K562 (cell line): Measurements from ENCODE around the gene NPHP3. TPM values are rescaled to one million over a fixed set of nuclear protein-coding genes. Genes with fewer than 3 reads are reported as not detected.

Experiments used
- ATAC-seq: fragments of 200-7000 bp; cut with Tn5 transposase; 3 replicates; pipeline ENCODE4 v1.9.1; 2020; ENCODE audit warnings: moderate library complexity
- BruUV-seq: library from RNA; stranded (reverse); fragments of 400-500 nt; replicated peaks from 2 replicates; lab custom pipeline; 2021; lab: Mats Ljungman, UMichigan
- CTCF ChIA-PET: fragments of 300-600 bp; formaldehyde crosslinking; extraction: SDS; loops from one replicate; lab custom pipeline; 2021; ENCODE audit warnings: low intra/inter-chr PET ratio; lab: Yijun Ruan, JAX
- POLR2A ChIA-PET: fragments of 300-600, 350-650 bp; sonication (Branson Sonifier 250); formaldehyde crosslinking; extraction: SDS; loops from one replicate; lab custom pipeline; 2021; ENCODE audit warnings: antibody characterized with exemption, inconsistent platforms; lab: Yijun Ruan, JAX
- DNase-seq, 4 experiments: peaks; one replicate each; pipeline versions ENCODE4 v3.0.0 to v3.0.0-alpha.2; 2011 to 2018; ENCODE audit warnings: low spot score in 3 of 4, mixed read lengths in 3 of 4; ENCODE audit errors: extremely low read depth in 1 of 4
- FAIRE-seq: peaks from 2 replicates; lab custom pipeline; 2011; peaks lifted over from hg19 to GRCh38; lab: Jason Lieb, UNC
- H2AFZ ChIP-seq: 2 replicates; pipeline ENCODE4 v1.6.0; 2011; ENCODE audit warnings: low read depth, low read length, control low read depth, inconsistent platforms
- H3K27ac ChIP-seq: fragments of 200-600 bp; 3 replicates; pipeline ENCODE4 v1.8.0; 2011; ENCODE audit warnings: low read depth, mild to moderate bottlenecking, control low read depth, inconsistent platforms, low read length, moderate library complexity, mixed read lengths; ENCODE audit errors: extremely low read depth
- H3K27me3 ChIP-seq, 2 experiments: fragments of 300-600 bp in 1 of 2; 2 replicates in 1 of 2; 3 replicates in 1 of 2; pipeline versions ENCODE4 v1.6.0 to v1.8.0; 2011; ENCODE audit warnings: inconsistent platforms in 2 of 2, low read length in 2 of 2, mild to moderate bottlenecking in 1 of 2, mixed read lengths in 1 of 2, moderate library complexity in 1 of 2; ENCODE audit not compliant: control insufficient read depth in 2 of 2, insufficient read depth in 2 of 2
- H3K36me3 ChIP-seq: fragments of 300-600 bp; 3 replicates; pipeline ENCODE4 v1.8.0; 2011; ENCODE audit warnings: mild to moderate bottlenecking, low read length, inconsistent platforms; ENCODE audit not compliant: control insufficient read depth, insufficient read depth
- H3K4me1 ChIP-seq, 2 experiments: fragments of 200-600 bp in 1 of 2; replicated peaks in 1 of 2; 2 replicates in 1 of 2; 3 replicates in 1 of 2; pipeline versions ENCODE4 v1.5.1 to v1.8.0; 2011; ENCODE audit warnings: inconsistent platforms in 2 of 2, low read length in 2 of 2, mild to moderate bottlenecking in 1 of 2, mixed read lengths in 1 of 2, moderate library complexity in 1 of 2; ENCODE audit not compliant: control insufficient read depth in 2 of 2, insufficient read depth in 2 of 2
- H3K4me2 ChIP-seq: 2 replicates; pipeline ENCODE4 v1.6.1; 2011; ENCODE audit warnings: low read length, control low read depth, inconsistent platforms, mixed read lengths; ENCODE audit not compliant: insufficient read depth
- H3K4me3 ChIP-seq: fragments of 200-600 bp; sonication (generic), shearing (Covaris generic); 2 replicates; pipeline ENCODE4 v1.5.1; 2016; ENCODE audit warnings: control low read depth, inconsistent platforms
- H3K79me2 ChIP-seq: fragments of 200-600 bp; 3 replicates; pipeline ENCODE4 v1.8.0; 2011; ENCODE audit warnings: low read length, inconsistent platforms; ENCODE audit not compliant: control insufficient read depth, insufficient read depth
- H3K9ac ChIP-seq, 2 experiments: 2 replicates each; pipeline versions ENCODE4 v1.6.0 to v1.6.1; 2011; ENCODE audit warnings: low read depth in 2 of 2, low read length in 2 of 2, control low read depth in 1 of 2, inconsistent platforms in 1 of 2, mild to moderate bottlenecking in 1 of 2, mixed read lengths in 1 of 2; ENCODE audit not compliant: insufficient read depth in 1 of 2
- H3K9me1 ChIP-seq: one replicate; pipeline ENCODE4 v1.6.0; 2011; ENCODE audit warnings: inconsistent platforms, mild to moderate bottlenecking, low read length, moderate library complexity; ENCODE audit not compliant: control insufficient read depth, insufficient read depth
- H3K9me3 ChIP-seq: replicated peaks from 2 replicates; pipeline ENCODE4 v1.5.1; 2011; ENCODE audit warnings: low read depth, low read length, inconsistent platforms; ENCODE audit not compliant: control insufficient read depth, insufficient read depth
- H4K20me1 ChIP-seq: replicated peaks from 2 replicates; pipeline ENCODE4 v1.6.1; 2011; ENCODE audit warnings: low read length, inconsistent platforms, mixed read lengths; ENCODE audit not compliant: control insufficient read depth, insufficient read depth
- HDAC1 ChIP-seq, 2 experiments: fragments of 450-650 bp; IDR thresholded peaks; 2 replicates each; pipeline ENCODE4 v1.6.1; 2016 to 2017; ENCODE audit warnings: inconsistent platforms in 1 of 2, mild to moderate bottlenecking in 1 of 2, moderate library complexity in 1 of 2
- MAFG ChIP-seq: fragments of 450-650 bp; conservative IDR thresholded peaks from 2 replicates; pipeline ENCODE4 v1.6.1; 2016; ENCODE audit warnings: missing genetic modification characterization, missing compliant biosample characterization
- MED1 ChIP-seq: sonication (generic); formaldehyde crosslinking; IDR thresholded peaks from 2 replicates; pipeline ENCODE4 v1.8.1; 2023; ENCODE audit warnings: missing genetic modification reagents, borderline replicate concordance
- SP1 ChIP-seq: sonication (generic); formaldehyde crosslinking; IDR thresholded peaks from 2 replicates; pipeline ENCODE4 v1.8.1; 2022; ENCODE audit warnings: mild to moderate bottlenecking, missing genetic modification reagents
- WGBS: fragments of 100-300 bp; shearing (Covaris generic); methylation state at CpG from one replicate; pipeline ENCODE4 v1.1.6; 2016; ENCODE audit warnings: low coverage, mixed read lengths; ENCODE audit not compliant: insufficient coverage; ENCODE audit errors: missing lambda C conversion rate; 5-methylcytosine and 5-hydroxymethylcytosine counted together
- in situ Hi-C: fragments of 300-500 bp; cut with MboI; formaldehyde crosslinking; loops from 4 replicates; pipeline ENCODE4 v1.15.0; 2018; ENCODE audit warnings: inconsistent platforms, mixed read lengths
- intact Hi-C: fragments of 100-400 bp; cut with micrococcal nuclease; formaldehyde crosslinking; loops from 2 replicates; pipeline ENCODE4 v1.14.2; 2022
- polyA plus RNA-seq, 8 experiments: library from polyadenylated mRNA; depleted of rRNA in 4 of 8; stranded (reverse) in 5 of 8; unstranded in 3 of 8; fragments of >200 nt; fragmentation: Nextera tagmentation in 2 of 8; fragmentation: Illumina TruSeq in 1 of 8; extraction: Ambion mirVana in 2 of 8; extraction: Trizol in 1 of 8; gene quantifications; 2 replicates each; pipeline versions ENCODE4 v1.2.1 to v1.2.3, GENCODE V29; 2011 to 2014; ENCODE audit warnings: inconsistent platforms in 1 of 8, missing spikeins in 1 of 8
- total RNA-seq, 7 experiments: library from RNA; depleted of rRNA in 6 of 7; stranded (reverse); fragments of >200 nt in 6 of 7; fragmentation: Illumina TruSeq in 2 of 7; extraction: Trizol in 2 of 7; gene quantifications; 2 replicates each; pipeline versions ENCODE4 v1.2.1 to v1.2.3, GENCODE V29; 2011 to 2021; ENCODE audit warnings: low replicate concordance in 1 of 7
- TF ChIP-seq, protein P1 (sequence below): fragments of 250-450 bp; sonication (Bioruptor Pico); IDR thresholded peaks from 2 replicates; pipeline ENCODE4 v1.5.0; 2022; ENCODE audit warnings: mild to moderate bottlenecking

Gene NPHP3
- total and polyA plus RNA-seq, 9 of the 15 experiments (the other 6 are each of a cell fraction or from before 2014, with no cell fraction given), result 0.62 to 13.2 (median 5.8) TPM

DNA sequence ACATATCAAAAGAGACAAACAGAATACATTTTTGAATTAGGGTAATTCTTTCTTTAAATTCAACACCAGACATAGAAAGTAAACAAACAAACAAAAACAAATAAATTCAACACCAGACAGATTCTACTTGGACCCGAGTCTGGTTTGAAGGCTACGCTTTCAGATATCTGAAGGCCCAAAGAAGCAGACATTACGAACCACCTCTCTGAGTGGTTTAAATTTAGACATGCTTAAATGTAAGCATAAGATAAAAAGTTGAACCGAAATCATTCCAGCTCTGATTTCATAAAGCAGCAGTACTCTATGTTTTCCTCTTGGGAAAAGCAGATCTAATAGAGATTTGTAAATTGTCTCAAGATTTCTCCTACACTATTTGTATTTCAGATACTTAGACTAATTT, 32.2 kb downstream of the NPHP3 start:
- Histone ChIP-seq H3K9me3 (no peaks in the 10 kb centered on the region), H3K79me2 (no peaks in the 10 kb centered on the region), H3K4me3 (no peak overlapping the region), H3K4me1 (no peaks in the 10 kb centered on the region), H3K4me2 (no peak overlapping the region), H2AFZ (no peak overlapping the region)
- no peak for DNase-seq
- intact Hi-C loops, result no loop called here
- TF ChIP-seq HDAC1 (IDR thresholded peaks at IDR 0.05), result no peak
- TF ChIP-seq MED1 (CRISPR knock-in tag), result no peak
- TF ChIP-seq, protein P1, sequence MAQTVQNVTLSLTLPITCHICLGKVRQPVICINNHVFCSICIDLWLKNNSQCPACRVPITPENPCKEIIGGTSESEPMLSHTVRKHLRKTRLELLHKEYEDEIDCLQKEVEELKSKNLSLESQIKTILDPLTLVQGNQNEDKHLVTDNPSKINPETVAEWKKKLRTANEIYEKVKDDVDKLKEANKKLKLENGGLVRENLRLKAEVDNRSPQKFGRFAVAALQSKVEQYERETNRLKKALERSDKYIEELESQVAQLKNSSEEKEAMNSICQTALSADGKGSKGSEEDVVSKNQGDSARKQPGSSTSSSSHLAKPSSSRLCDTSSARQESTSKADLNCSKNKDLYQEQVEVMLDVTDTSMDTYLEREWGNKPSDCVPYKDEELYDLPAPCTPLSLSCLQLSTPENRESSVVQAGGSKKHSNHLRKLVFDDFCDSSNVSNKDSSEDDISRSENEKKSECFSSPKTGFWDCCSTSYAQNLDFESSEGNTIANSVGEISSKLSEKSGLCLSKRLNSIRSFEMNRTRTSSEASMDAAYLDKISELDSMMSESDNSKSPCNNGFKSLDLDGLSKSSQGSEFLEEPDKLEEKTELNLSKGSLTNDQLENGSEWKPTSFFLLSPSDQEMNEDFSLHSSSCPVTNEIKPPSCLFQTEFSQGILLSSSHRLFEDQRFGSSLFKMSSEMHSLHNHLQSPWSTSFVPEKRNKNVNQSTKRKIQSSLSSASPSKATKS, result no peak
- no peak for TF ChIP-seq MAFG (tag)
- no peak for TF ChIP-seq SP1 (CRISPR knock-in tag)
- TF ChIP-seq, all 486 proteins: peak for 0
- Histone ChIP-seq H3K36me3 (peaks cover 48% of the 10 kb centered on the region; the same call in 1 of the 3 replicates), H3K9ac (no peak overlapping the region), H4K20me1 (no peaks in the 10 kb centered on the region), H3K27me3 (no peaks in the 10 kb centered on the region), H3K9me1 (no peaks in the 10 kb centered on the region), H3K27ac (no peak overlapping the region)
- no TSS peak for BruUV-seq
- ChIA-PET POLR2A (no interaction called here), CTCF (interaction anchor here (0.6 kb wide), 1 partner anchor 49 kb away, joined by 3 read pairs; no protein-coding TSS in a partner anchor)
- no peak for ATAC-seq
- WGBS, result 77% methylated on average over 3 of the region's 4 CpGs
- in situ Hi-C loops, result no loop called here
- FAIRE-seq, result no peak
